ENCODE data around the gene FRMPD4. TPM values are rescaled to one million over a fixed set of nuclear protein-coding genes. Genes with fewer than 3 reads are reported as not detected.

The FRMPD4 gene
- total and polyA plus RNA-seq, 2 donors from 2014 or later, result not detected

GRCh38 chrX:12771445-12772069 is 633.3 kb downstream of the FRMPD4 start:
- TF ChIP-seq CTCF (IDR thresholded peaks at IDR 0.05; ENCODE audit: borderline replicate concordance, extremely low read depth, insufficient read depth), result peak; percentile 22
- Histone ChIP-seq H3K27me3 (ENCODE audit: control insufficient read depth, insufficient read depth, low read length) (peaks cover 6% of the 10 kb centered on the region), H3K36me3 (ENCODE audit: control insufficient read depth in 2 of 3, insufficient read depth in 3 of 3, low read length in 3 of 3) (no peaks in the 10 kb centered on the region), H3K4me3 (ENCODE audit: low read length in 3 of 3) (no peak overlapping the region), H3K27ac (ENCODE audit: low read depth in 2 of 2, low read length in 2 of 2) (no peak overlapping the region), H3K4me1 (ENCODE audit: control insufficient read depth in 2 of 3, insufficient read depth in 2 of 3, low read depth in 1 of 3, low read length in 3 of 3) (no peaks in the 10 kb centered on the region), H3K9me3 (ENCODE audit: control insufficient read depth in 2 of 3, insufficient read depth in 1 of 3, low read length in 3 of 3) (no peaks in the 10 kb centered on the region), H3K9ac (ENCODE audit: low read length in 3 of 3) (no peak overlapping the region)
- DNase-seq, result peak in 4 of 5 donors; percentile 20 to 49 (median 38)
- no peak for FAIRE-seq
- intact Hi-C loops (cut with DNase I), result no loop called here
